ENCODE data around the gene PWP1.

The PWP1 gene

DNA sequence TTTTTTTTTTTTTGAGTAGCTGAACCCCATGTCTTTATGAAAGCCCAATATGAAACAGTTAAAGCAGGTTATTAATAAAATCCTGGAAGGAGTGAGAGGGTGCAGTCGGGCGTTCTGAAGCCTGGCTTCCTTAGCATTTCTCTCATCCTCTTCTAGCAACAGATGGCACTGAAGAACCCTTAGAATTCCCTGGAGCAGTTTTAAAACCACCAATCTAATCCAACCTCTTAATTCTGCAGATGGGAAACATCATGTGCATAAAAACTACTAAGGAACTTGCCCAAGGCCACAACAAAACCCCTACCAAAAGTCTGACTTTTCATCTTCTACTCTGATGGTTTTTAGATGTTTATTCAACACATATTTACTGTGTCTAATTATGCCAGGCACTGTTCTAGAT lies 50.2 kb downstream of the PWP1 start:
- DNase-seq (ENCODE audit: low read depth) = no peak

- no peak for DNase-seq (ENCODE audit: low read depth)
Measured at GRCh38 chr12:107736914-107737313, 51.3 kb downstream of the PWP1 start.

DNA sequence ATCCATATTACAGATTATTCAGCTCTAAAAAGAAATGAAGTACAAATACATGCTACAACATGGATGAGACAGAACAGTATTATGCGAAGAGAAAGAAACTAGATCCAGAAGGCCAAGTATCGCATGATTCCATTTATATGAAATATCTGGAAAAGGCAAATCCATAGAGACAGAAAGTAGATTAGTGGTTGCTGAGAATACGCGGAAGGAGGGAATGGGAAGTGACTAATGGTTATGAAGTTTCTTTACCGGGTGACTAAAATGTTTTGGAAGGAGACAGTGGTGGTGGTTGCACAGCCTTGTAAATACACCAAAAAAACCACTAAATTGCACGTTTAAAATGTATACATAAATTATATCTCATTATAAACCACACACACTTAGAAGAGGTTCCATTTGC lies 62.9 kb downstream of the PWP1 start:
- no peak for DNase-seq (ENCODE audit: low read depth)

- no peak for DNase-seq (ENCODE audit: low read depth)
Measured at GRCh38 chr12:107749083-107749482, 63.5 kb downstream of the PWP1 start.

- DNase-seq (ENCODE audit: low read depth) = no peak
Measured at GRCh38 chr12:107759410-107759809, 73.8 kb downstream of the PWP1 start.

GRCh38 chr12:107760207-107760808 lies 74.7 kb downstream of the PWP1 start:
- peak; percentile 4 for DNase-seq (ENCODE audit: low read depth)

- peak; percentile 85 for DNase-seq (ENCODE audit: low read depth)
Measured at GRCh38 chr12:107760809-107761501, 75.4 kb downstream of the PWP1 start, which contains the start of gene PRDM4. Gene PRDM4, minus strand, starts transcription at chr12:107761137. Its CDS starts 622 bp downstream, at chr12:107760515.

DNA sequence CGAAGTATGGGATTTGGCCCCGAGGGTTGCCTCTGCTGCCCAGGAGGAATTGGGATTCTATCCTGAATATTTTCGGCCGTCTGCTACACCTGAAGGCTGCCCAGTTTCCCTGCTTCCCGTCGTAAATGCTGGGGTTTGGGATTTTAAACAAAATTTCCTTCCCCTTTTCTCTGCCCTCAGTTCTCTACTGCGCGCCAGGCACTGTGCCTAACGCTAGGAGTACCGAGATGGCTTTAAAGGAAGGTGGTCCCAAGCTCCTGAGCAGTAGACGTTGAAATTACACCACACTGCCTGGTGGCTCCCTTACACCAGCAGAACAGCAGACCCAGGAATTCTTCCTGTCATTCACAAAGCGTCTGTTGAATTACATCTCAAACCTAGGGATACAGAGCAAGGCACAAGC lies 75.9 kb downstream of the PWP1 start:
- no peak for DNase-seq (ENCODE audit: low read depth)
